GM18861 (cell line): ENCODE measurements around the gene GNPTG.
"Not testable (repeated sequence)": the region's sequence is repeated elsewhere in the genome, so short reads cannot be mapped to it uniquely, and the experiment has no call there.

ENCODE experiments used
- ATAC-seq: cut with Tn5 transposase; IDR thresholded peaks from one replicate; pipeline ENCODE4 v1.9.1; 2021; ENCODE audit not compliant: unreplicated experiment

The GNPTG gene

DNA sequence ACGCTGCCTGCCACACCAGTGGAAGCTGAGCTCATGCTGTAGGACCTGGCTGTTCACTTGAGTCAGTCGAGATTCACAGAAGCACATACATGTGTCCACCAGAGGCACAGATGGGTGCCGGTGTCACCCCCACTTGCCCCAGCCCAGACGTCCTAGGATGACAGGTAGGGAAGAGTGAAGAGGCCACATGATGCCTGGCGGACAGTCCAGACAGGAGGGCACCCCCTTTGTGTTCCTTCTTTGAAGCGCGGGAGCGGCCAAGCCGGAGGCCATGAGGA, 33.5 kb upstream of the GNPTG start:
- no peak for ATAC-seq

DNA sequence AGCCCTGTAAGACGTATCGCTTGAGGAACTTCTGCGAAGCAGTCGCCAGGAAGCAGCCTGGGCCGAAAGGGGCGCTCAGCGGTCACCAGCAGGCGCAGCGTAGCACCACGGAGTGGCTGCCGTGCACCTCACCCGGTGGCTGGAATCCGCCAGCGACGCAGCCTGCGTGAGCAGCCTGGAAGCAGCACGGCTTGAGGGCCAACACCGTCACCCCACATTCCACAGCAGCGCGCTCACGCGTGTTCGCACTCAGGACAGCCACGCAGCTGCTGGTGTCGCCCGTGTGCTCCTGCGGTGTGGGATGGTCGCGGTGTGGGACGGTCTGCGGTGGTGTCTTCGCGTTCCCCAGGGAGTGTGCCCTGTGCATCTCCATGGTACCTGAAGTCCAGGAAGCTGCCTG, 32.7 kb upstream of the GNPTG start:
- no peak for ATAC-seq

DNA sequence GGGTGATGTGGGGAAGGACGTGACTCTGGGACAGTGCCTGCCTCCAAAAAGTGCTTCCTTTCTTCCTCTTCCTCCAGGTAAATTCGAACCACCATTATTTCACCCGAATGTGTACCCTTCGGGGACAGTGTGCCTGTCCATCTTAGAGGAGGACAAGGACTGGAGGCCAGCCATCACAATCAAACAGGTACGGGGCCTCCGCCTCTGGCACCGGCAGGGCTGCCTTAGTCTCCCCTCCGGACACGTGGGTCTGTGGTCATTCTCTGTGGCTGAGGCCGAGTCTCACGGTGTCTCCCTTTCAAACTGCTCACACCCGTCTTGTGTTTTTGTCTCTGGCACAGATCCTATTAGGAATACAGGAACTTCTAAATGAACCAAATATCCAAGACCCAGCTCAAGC, 31.6 kb upstream of the GNPTG start:
- ATAC-seq: no peak

DNA sequence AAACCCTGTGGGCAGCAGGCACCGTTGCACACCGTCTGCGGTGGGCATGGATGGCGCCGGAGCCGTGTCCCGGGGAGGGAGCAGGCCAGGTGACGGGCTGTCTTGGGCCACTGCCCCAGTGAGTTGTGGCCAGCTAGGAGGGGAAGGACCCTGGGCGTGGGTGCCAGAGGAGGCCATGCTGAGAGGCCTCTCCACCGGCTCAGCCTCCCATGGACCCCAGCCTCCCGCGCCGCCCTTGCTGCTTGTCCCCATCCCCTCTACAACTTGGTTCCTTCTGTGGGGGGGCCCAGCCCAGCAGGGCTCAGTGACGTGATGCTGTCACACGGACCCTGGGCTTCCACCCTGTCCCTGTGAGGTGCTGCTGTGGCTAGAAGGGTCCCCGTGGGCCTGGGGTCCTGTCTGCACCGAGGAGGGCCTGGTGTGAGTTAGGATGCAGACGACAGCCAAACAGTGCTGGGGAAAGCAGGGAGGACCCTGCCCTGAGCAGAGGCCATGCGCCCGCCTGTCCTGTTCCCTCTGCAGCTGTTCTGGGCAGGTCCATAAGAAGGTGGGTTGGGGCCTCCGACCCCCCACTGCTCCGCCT, 31.0 kb upstream of the GNPTG start:
- ATAC-seq: no peak

DNA sequence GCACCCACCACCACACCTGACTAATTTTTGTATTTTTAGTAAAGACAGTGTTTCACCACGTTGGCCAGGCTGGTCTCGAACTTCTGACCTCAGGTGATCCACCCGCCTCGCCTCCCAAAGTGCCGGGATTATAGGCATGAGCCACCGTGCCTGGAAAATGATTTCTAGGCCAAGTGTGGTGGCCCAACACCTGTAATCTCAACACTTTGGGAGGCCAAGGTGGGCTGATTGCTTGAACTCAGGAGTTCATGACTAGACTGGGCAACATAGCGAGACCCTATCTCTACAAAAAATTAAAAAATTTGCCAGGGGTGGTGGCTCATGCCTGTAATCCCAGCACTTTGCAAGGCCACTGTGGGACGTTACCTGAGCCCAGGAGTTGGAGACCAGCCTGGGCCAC, 29.3 kb upstream of the GNPTG start:
- no peak for ATAC-seq

DNA sequence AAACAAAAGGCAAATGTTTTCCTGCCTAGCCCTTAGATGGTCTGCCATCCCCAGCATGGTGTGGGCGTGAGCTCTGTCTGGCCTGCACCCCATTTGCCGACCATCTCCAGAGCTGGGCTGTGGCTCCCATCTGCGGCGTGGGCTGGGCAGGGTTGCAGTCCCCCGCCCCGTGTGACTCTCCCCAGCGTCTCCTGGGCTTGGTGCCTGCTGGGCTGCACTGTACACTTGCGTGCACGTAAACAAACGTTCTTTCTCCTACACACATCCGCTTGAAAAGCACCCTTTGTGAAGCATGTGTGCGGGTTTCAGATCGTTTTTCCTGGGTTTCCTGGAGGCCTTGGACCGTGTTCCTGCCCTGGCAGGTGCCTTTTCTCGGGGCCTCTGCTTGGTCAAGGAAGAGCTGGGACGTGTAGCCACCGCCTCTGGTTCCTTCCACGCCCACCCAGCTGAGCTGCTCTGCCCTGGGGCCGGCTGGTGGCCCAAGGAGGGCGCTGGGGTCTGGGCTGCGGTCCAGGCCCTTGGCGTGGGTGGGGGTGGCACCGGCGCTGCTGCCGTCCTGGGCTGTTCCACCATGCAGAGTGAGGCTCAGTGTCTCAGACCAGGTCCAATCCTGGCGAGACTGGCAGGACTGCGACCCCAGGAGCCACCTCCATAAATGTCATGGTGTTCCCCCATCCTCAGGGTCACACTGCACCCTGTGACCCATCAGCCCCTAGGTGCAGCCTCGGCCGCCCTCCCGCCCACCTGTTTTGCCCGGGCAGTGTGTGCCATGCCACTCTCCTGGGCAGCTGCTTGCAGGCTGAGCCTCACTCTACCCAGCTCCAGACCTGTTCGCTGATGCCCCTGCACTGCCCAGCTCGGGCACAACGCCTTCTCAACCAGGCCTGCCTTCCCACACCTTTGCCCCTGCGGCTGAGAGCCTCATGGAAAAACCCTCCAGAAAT, 28.2 kb upstream of the GNPTG start:
- no peak for ATAC-seq

DNA sequence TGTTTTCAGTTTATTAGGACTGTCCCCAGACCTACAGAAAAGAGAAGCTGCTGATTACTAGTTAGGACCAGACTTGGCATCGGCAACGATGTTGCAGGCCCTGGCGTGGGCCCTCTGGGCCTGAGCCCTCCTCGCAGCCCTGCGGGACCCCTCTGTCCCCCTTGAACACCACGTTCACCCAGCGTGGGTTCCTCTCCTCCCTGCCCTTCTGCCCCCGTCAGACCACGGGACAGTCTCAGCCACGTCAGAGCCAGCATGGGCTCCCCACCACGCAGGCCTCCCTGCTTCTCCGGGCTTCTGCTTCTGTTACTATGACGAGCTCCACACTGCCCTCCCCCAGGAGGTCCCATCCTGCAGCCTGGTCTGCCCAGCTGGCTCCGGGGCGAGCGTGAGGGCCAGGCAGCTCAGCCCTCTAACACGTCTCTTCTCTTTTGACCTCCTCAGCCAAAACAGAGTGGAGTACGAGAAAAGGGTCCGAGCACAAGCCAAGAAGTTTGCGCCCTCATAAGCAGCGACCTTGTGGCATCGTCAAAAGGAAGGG, 27.4 kb upstream of the GNPTG start:
- ATAC-seq: no peak

DNA sequence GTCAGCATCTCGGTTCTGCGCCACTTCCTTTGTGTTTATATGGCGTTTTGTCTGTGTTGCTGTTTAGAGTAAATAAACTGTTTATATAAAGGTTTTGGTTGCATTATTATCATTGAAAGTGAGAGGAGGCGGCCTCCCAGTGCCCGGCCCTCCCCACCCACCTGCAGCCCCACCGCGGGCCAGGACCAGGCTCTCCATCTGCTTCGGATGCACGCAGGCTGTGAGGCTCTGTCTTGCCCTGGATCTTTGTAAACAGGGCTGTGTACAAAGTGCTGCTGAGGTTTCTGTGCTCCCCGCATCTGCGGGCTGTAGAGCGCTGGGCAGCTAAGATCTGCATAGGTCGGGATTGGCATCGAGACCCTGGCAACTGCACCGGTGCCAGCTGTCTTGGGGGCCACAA, 26.5 kb upstream of the GNPTG start:
- no peak for ATAC-seq

DNA sequence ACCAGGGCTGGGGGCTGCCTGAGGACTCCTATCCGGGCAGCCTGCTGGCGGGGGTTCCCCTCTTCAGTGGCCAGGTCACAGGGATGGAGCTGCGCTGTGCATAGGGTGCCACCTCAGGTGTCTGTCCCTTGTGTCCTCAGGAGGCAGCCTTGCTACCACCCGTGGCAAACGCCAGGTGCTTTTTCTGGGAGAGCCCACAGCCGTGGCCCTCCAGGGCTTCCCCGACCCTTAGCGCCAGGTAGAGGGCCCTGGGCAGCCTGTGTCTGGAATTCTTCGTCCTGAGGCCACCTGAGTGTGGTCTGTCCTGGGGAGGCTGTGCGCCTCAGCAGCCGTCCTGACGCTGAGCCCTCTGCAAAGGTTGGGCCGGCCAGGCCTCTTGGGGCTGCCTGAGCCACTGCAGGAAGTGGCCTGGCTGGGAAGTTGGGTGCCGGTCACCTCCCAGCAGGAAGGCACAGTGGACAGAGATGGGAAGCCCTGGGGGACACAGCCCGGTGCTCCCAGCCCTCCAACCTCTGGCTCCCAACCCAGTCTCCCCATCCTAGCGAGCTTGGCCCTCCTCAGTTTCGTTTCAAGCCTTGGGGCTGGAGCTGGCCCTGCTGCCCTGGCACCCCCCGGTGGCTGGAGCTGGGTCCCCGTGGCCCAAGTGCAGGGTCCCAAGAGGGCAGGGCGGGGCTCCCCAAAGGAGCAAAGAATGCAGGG, 25.9 kb upstream of the GNPTG start:
- ATAC-seq: no peak

DNA sequence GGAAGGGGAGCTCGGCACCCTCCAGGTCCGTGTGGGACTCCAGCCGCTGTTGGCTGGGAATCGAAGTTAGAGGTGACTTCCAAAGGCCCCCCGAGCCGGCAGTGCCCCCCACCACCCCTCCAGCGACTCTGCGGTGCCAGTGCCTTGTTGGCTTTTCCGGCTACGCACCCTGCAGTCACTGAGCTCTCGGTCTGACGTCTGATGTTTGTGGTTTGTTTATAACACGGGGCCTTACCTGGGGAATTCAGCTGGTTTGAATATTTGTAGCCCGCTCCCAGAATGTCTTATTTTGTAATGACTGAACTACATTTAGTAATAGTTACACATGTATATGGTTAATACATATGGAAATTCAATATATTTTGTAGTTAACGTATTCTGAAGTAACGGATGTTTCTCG, 25.3 kb upstream of the GNPTG start:
- no peak for ATAC-seq

DNA sequence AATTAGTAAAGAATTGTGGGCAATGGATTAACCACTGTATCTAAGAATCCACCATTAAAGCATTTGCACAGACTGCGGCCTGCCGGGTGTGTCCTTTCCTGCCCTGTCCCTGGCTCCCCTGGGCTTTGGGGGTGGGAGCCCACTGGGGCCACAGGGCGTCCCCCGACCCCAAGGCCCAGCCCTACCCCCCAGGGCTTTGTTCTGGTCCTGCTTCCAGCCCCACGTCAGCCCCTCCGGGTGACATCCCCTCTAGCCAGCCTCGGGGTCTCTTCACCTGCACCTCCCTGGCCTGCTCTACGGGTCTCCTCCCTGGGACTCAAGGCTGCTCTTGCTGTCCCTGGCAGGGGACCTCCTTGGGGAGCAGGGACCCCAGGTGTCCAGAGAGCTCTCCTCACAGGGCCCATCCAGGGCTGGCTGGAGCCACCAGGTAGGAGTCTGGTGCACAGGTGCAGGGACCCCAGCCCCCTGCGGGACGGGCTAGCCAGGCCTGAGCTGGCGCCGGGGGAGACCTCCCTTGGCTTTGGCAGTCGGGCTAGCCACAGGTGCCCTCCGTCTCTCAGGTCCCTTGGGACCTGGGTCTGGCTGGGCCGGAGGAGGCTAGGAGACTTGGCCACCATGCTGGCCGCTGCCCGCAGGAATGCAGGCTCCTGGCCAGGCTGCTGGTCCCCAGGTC, 24.6 kb upstream of the GNPTG start:
- ATAC-seq: no peak

DNA sequence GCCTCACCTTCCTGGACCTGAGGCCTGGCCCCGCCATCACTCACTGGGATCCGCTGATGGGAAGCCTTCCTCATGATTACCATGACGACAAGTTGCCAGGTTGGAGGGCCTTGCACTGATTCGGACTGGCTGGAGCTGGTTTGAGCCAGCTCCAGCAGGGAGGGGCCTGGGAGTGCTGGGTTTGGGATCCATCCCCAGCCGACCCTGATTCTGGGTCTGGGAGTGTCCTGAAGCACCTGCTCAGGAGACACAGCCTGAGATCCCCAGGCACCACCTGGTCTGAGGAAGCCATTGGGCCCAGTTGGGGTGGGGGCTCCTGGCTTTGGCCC, 24.1 kb upstream of the GNPTG start:
- ATAC-seq: no peak

DNA sequence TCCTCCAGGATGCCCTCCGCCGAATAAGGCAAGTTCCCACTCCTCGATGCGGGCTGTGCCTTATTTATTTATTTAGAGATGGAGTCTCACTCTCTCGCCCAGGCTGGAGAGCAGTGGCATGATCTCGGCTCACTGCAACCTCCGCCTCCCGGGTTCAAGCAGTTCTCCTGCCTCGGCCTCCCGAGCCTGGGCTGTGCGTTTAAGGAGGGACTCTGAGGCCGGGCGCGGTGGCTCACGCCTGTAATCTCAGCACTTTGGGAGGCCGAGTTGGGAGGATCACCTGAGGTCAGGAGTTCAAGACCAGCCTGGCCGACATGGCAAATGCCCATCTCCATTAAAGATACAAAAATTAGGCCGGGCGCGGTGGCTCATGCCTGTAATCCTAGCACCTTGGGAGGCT, 23.6 kb upstream of the GNPTG start:
- ATAC-seq: not testable (repeated sequence)

DNA sequence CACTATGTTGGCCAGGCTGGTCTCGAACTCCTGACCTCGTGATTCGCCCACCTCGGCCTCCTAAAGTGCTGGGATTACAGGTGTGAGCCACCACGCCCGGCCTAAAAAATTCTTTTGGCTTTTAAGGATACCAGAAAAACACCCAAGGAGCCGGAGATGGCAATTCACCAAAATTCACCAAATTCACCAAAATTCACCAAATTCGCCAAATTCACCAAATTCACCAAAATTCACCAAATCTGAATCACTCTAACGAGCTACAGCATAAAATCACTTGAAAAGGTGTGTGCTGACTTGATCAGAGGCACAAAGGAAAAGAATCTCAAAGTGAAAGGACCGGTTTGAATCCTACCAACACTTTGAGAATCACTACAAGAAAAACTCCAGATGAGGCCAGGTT, 22.8 kb upstream of the GNPTG start:
- ATAC-seq: not testable (repeated sequence)

DNA sequence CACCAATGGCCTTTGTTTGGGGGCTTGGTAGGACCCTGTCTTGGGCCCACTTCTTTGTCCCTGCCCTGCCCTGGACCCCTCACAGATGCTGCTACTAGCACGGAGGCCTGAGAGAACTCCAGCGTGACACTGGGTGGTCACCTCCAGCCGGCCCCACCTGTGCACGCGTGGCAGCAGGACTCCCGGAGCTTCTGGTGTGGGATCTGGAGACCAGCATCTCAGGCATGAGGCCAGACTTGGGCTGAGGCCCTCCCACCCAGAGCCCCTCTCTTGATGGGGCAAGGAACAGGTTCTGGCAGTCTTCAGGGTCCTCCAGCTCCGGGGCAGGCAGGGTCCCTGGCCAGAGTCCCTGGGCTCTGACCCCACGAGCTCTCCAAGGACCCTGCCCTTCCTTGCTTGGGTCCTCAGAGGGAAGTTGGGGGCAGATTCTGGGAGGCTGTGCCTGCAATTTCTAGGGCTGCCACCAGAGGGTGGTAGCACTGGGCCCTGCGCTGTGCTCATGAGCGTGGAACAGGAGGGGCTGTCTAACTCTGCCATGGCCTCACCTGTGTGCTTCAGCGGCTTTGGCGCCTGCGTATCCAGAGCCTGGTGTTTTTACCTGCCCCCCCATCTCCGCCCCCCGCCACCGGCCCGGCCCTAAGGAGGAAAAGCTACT, 21.3 kb upstream of the GNPTG start:
- no peak for ATAC-seq

DNA sequence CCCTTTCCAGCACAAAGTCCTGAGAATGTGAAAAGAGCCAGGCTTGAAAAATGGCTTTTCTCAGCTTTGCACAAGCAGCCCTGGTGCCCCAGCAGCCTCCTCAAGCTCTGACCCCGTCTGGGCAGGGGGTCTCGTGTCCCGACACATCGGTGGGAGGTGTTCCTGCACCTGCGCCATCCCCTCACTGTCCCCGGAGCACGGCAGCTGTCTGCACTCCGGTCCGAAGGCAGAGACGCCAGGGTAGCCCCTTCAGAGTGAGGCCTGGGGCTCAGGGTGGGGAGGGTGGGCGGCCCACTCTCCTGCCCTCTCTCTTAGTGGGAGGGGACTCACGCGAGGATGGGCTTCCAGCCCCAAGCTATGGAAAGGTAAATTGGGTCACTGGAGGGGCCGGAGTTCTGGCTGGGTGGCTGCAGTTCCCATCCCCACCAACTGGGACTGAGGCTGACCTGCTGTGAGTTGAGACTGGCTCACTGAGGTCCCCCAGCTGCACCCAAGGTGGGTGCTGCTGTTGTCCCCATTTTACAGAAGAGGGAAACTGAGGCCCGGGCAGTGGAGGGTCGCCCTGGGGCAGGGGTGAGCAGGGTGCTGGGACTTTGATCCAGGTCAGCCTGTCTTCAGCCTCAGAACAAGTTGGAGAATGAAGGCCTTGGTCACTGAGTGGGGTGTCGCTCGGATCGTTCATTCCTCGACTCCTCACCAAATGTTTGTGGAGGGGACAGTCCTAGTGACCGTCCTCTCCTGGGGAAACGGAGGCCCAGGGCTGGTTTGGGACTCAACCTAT, 20.6 kb upstream of the GNPTG start:
- ATAC-seq: no peak

DNA sequence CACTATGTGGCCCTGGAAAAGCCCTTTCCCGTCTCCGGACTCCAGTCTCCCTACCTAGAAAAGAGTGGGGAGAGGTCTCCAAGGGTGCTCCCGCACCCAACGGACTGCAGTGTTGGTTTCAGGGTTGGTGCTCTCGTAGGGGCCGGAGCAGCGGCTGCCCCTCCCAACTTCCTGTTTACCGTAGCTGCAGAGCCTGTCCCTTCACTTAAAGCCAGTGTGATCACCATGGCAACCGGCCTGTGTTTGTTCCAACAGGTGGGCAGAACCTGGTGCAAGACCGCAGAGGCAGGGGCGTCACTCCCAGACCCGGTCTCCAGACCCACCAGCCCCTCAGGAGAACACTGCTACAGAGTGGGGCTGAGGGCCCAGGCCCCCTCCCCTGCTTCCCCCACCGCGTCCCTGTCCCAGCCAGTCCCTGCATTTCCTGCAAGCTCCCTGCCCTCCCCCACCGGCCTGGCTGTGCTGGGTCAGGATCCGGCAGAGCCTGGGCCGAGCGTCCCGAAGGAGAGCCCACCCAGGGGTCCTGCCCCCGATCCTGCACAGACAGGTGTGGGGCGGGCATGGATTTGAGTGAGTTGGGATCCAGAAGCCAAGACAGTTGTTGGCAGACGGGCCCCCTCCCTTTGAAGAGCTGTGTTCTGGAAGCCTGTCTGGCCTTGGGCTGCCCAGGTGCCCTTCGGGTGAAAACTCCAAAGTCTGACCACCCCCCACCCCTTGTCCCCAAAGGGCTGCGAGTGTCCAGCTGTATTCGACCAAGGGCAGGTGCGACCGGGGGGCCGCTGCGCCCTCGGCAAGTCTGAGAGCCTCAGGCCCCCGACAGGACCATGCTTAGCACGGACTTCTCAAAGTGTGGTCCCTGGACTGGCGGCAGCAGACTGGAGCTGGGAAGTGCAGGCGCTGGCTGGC, 19.8 kb upstream of the GNPTG start:
- peak; percentile 40 for ATAC-seq

DNA sequence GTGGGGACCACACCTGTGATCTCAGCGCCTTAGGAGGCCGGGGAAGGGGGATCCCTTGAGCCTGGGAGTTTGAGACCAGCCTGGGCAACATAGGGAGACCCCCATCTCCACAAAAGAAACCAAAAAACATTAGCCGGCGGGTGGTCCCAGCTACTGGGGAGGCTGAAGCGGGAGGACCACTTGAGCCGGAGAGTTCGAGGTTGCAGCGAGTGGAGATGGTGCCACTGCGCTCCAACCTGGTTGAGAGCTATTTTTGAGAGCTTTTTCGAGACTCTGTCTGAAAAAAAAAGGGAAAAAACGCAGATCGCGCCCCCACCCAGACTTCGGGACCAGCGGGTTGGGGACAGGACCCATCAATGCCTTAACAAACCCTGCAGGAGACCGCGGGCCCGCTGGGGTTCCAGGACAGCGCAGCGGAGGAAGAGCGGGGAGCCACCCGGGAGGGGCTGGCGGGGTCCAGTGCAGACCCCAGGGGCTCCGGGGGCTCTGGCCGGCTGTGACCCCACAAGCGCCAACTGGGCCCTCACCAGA, 19.0 kb upstream of the GNPTG start:
- ATAC-seq: no peak
